IPS-NIHi11 (cell line): Measurements from ENCODE around the gene NUAK2.

Experiments
- DNase-seq: peaks from one replicate; pipeline ENCODE4 v3.0.0; 2012; ENCODE audit warnings: mixed read lengths, low spot score

The NUAK2 gene

GRCh38 chr1:205256951-205257625, 64.5 kb downstream of the NUAK2 start:
- DNase-seq: no peak

GRCh38 chr1:205255941-205256780, 65.4 kb downstream of the NUAK2 start:
- peak; percentile 90 for DNase-seq
